ENCODE measurements around the gene ABHD12. TPM values are rescaled to one million over a fixed set of nuclear protein-coding genes. Genes with fewer than 3 reads are reported as not detected.

Gene ABHD12
- total RNA-seq, 1 donor from 2014 or later, result 58.0 TPM

DNA sequence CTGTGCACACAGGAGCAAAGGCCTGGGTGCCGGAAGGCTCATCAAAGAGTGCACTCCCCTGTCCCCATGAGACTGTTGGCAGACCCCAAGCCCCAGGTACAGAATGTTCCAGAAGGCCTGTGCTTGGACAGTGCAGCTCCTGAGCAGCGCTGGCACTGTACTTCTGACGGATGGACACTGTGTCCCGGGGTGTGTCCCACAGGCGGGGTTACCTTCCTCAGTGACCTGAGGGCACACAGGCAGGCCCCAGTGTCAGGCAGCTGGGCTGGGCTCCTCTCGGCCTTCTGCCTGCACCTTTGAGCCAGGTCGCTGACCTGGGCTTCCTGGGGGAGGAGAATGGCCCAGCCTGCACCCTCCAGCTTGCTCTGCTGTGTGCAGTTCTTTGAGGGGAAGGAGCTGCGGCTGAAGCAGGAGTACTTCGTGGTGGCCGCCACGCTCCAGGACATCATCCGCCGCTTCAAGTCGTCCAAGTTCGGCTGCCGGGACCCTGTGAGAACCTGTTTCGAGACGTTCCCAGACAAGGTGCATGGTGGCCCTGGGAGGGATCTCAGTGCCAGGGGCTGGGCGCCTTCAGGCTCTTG lies 112.6 kb downstream of the ABHD12 start:
- no peak for DNase-seq (ENCODE audit: low spot score in 2 of 2, unreplicated experiment in 2 of 2)
- Mint-ChIP-seq H3K4me1 (no peaks in the 10 kb centered on the region), H3K9me3 (no peaks in the 10 kb centered on the region), H3K36me3 (peaks cover 20% of the 10 kb centered on the region), H3K4me3 (no peak overlapping the region), H3K27me3 (ENCODE audit: low read depth) (no peaks in the 10 kb centered on the region), H3K27ac (no peak overlapping the region)
- TF ChIP-seq, protein P1, sequence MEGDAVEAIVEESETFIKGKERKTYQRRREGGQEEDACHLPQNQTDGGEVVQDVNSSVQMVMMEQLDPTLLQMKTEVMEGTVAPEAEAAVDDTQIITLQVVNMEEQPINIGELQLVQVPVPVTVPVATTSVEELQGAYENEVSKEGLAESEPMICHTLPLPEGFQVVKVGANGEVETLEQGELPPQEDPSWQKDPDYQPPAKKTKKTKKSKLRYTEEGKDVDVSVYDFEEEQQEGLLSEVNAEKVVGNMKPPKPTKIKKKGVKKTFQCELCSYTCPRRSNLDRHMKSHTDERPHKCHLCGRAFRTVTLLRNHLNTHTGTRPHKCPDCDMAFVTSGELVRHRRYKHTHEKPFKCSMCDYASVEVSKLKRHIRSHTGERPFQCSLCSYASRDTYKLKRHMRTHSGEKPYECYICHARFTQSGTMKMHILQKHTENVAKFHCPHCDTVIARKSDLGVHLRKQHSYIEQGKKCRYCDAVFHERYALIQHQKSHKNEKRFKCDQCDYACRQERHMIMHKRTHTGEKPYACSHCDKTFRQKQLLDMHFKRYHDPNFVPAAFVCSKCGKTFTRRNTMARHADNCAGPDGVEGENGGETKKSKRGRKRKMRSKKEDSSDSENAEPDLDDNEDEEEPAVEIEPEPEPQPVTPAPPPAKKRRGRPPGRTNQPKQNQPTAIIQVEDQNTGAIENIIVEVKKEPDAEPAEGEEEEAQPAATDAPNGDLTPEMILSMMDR (IDR thresholded peaks at IDR 0.05; ENCODE audit: unreplicated experiment), result no peak

DNA sequence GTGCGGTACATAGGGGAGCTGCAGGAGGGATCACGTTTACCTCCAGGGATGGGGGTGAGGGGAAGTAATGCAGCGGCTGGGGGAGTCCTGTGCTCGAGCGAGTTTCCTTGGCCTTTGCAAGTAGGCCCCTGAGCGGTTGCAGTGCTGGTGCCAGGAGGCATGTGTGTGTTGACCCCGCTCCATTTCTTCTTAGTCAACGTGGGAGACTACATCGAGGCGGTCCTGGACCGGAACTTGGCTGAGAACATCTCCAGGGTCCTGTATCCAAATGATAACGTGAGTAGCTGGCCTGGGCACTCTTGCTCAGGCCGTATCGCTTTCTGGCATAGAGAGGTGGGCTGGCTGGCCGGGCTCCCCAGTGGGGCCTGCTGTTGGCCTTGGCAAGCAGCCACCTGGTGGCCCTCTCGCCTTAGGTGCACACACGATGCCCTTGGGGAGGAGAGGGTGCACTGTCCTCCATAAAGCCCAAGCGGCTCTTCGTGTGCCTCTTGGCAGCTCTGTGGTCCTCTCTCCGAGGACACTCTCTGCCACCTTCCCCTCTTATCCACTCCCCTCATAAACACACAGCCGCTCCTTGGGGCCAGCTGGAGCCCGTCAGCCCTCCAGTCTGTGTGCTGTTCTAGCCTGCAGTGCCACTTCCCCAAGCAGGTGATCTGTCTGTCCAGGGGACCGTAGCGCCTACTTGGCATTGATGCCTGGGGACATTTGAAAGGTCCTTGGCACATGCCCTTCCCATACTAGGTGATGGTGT lies 113.4 kb downstream of the ABHD12 start:
- TF ChIP-seq, protein P1 (IDR thresholded peaks at IDR 0.05; ENCODE audit: unreplicated experiment), result no peak
- DNase-seq (ENCODE audit: low spot score in 2 of 2, unreplicated experiment in 2 of 2), result peak in 1 of 2 experiments; percentile 8
- no peaks in the 10 kb centered on the region for H3K27me3 Mint-ChIP-seq (ENCODE audit: low read depth)
- H3K4me1 Mint-ChIP-seq, result no peaks in the 10 kb centered on the region
- H3K9me3 Mint-ChIP-seq, result no peaks in the 10 kb centered on the region
- H3K36me3 Mint-ChIP-seq, result peaks cover 15% of the 10 kb centered on the region
- no peak overlapping the region for H3K27ac Mint-ChIP-seq
- H3K4me3 Mint-ChIP-seq, result no peak overlapping the region

DNA sequence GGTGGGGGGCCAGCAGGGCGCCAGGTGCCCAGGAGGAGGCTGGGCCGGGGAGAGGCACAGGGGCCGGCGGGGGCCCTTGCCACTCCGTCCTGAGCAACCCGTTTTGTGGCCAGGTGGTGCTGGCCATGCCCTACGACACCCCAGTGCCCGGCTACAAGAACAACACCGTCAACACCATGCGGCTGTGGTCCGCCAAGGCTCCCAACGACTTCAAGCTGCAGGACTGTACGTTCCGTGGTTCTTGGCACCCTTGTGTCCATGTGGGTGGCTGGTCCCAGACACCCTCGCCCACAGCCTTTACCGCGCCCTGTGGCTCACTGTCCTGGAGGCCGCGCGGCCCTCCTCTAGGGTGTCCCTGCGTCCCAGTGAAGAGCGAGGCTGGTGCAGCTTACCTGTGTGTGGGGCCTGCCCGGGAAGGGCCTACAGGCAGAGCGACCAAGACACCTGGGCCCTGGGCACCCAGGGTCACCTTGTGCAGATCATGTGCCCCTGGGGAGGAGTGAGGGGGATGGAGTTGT lies 114.0 kb downstream of the ABHD12 start:
- TF ChIP-seq, protein P1 (IDR thresholded peaks at IDR 0.05; ENCODE audit: unreplicated experiment), result no peak
- H3K4me1 Mint-ChIP-seq, result no peaks in the 10 kb centered on the region
- H3K4me3 Mint-ChIP-seq, result no peak overlapping the region
- no peak overlapping the region for H3K27ac Mint-ChIP-seq
- DNase-seq (ENCODE audit: low spot score in 2 of 2, unreplicated experiment in 2 of 2), result peak in 1 of 2 experiments; percentile 13
- H3K27me3 Mint-ChIP-seq (ENCODE audit: low read depth), result no peaks in the 10 kb centered on the region
- peaks cover 16% of the 10 kb centered on the region for H3K36me3 Mint-ChIP-seq
- H3K9me3 Mint-ChIP-seq, result no peaks in the 10 kb centered on the region

DNA sequence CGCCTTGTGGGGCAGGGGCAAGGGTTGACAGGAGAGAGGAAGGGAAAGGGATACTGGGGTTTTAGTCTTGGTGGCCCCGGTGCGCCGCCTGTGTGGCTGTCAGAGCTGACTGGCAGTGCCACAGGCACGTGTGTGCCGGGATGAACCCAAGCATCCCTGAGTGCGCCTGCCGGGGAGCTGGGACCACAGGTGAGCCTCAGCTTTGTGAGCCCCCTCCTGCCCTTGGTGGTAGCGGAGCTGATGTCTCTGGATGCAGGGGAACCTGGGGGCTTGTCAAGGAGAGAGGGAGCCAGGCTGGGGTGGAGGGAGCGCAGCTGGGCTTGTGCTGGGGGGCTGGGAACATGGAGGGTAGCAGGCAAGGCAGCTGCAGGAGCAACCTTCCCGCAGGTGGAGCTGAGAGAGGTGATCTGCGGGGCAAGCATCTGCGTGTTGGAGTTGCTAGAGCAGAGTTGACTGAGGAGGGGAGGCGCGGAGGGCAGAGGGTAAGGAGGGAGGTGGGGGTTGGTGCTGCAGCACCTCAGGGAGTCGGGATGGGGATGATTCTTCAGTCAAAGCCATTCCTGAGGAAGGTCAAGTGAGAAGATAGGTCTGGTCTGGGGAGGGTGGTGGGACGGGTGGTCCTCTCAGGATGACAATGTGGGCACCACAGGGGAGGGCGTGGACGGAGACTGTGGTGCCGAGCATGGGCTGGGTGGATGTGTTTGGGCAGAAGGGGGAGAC lies 114.7 kb downstream of the ABHD12 start:
- Mint-ChIP-seq H3K9me3 (no peaks in the 10 kb centered on the region), H3K27me3 (ENCODE audit: low read depth) (no peaks in the 10 kb centered on the region), H3K27ac (no peak overlapping the region), H3K4me1 (no peaks in the 10 kb centered on the region), H3K36me3 (peaks cover 20% of the 10 kb centered on the region), H3K4me3 (no peak overlapping the region)
- TF ChIP-seq, protein P1 (IDR thresholded peaks at IDR 0.05; ENCODE audit: unreplicated experiment), result no peak
- DNase-seq (ENCODE audit: low spot score in 2 of 2, unreplicated experiment in 2 of 2), result peak in 1 of 2 experiments; percentile 16

DNA sequence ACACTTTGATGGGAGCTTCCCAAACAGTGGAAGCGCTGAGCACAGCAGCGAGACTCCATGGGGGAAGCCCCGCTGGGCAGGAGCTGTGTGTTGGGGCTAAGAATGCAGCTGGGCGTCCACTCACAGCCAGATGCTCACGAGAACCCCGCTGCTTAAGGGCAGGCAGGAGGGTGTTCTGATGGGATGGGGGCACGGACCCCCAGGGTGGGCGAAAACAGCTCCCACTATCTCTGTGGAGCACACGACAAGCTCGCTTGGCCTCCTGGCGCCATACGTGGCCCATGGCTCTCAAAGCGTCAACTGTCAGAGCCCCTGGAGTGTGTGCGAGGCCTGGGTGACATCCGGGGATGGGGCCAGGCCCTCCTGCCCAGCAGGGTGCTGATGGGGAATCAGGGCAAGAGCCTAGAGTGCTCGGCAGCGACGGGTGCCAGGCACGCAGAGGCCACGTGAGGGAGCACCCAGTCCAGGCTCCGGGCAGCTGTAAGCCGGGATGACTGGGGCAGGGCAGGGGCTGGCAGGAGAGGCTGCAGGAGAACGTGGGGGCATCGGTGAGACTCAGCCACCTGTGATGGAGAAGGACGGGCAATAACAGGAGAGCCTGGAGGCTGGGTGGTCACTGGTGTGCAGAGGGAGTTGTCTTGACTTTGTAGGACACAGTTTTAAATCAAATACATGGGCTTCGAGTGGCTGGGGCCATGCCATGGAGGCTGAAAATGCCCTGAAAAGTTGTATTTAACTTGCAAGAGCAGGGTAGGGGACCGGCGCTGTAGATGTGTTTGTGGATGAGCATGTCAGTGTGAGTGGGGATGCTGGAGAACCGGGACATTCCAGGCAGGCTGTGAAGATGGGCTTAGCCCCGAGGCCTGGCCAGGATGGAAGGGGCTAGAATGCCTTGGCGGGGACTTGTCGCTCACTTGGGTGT lies 115.5 kb downstream of the ABHD12 start:
- H3K4me3 Mint-ChIP-seq, result no peak overlapping the region
- peak in 1 of 2 experiments; percentile 14 for DNase-seq (ENCODE audit: low spot score in 2 of 2, unreplicated experiment in 2 of 2)
- H3K27ac Mint-ChIP-seq, result no peak overlapping the region
- no peaks in the 10 kb centered on the region for H3K4me1 Mint-ChIP-seq
- no peaks in the 10 kb centered on the region for H3K27me3 Mint-ChIP-seq (ENCODE audit: low read depth)
- H3K36me3 Mint-ChIP-seq, result peaks cover 20% of the 10 kb centered on the region
- H3K9me3 Mint-ChIP-seq, result no peaks in the 10 kb centered on the region
- TF ChIP-seq, protein P1 (IDR thresholded peaks at IDR 0.05; ENCODE audit: unreplicated experiment), result no peak

All from mesothelial cell of epicardium (in vitro differentiated cells).